GM12878 (cell line): ENCODE measurements around the gene DAAM1. TPM values are rescaled to one million over a fixed set of nuclear protein-coding genes. Genes with fewer than 3 reads are reported as not detected.

Experiments
- BCL11A ChIP-seq: IDR thresholded peaks from 2 replicates; pipeline ENCODE4 v1.6.1; 2011; ENCODE audit warnings: low read depth, low read length
- CBX3 ChIP-seq: fragments of 200-600 bp; sonication (generic); IDR thresholded peaks from 2 replicates; pipeline ENCODE4 v1.6.1; 2016; ENCODE audit warnings: low read depth, borderline replicate concordance
- CHD1 ChIP-seq: IDR thresholded peaks from 2 replicates; pipeline ENCODE4 v1.6.1; 2012; ENCODE audit warnings: low read depth, low read length, improper control_type of control experiment
- CREM ChIP-seq: IDR thresholded peaks from 2 replicates; pipeline ENCODE4 v1.6.1; 2014; ENCODE audit warnings: antibody characterized with exemption, low read depth
- EGR1 ChIP-seq, 2 experiments: IDR thresholded peaks; 1 replicate in 1 of 2; 2 replicates in 1 of 2; pipeline ENCODE4 v1.6.1; 2011 to 2012; ENCODE audit warnings: low read depth in 2 of 2, low read length in 2 of 2, borderline replicate concordance in 1 of 2, mild to moderate bottlenecking in 1 of 2, moderate library complexity in 1 of 2
- GABPA ChIP-seq: IDR thresholded peaks from 2 replicates; pipeline ENCODE4 v1.6.1; 2014; ENCODE audit warnings: antibody characterized with exemption, low read depth, mild to moderate bottlenecking, inconsistent platforms
- GATAD2B ChIP-seq: fragments of 450-650 bp; conservative IDR thresholded peaks from 2 replicates; pipeline ENCODE4 v1.6.1; 2017; ENCODE audit warnings: low read depth, mild to moderate bottlenecking, moderate library complexity
- IKZF2 ChIP-seq, 2 experiments: fragments of 450-650 bp; IDR thresholded peaks; 2 replicates each; pipeline ENCODE4 v1.6.1; 2017; ENCODE audit warnings: mild to moderate bottlenecking in 2 of 2, moderate library complexity in 2 of 2
- IRF4 ChIP-seq: IDR thresholded peaks from 2 replicates; pipeline ENCODE4 v1.6.1; 2011; ENCODE audit warnings: low read depth, low read length
- KAT2A ChIP-seq: conservative IDR thresholded peaks from 2 replicates; pipeline ENCODE4 v1.6.1; 2011; ENCODE audit warnings: low read depth, low read length; ENCODE audit not compliant: control insufficient read depth
- KDM1A ChIP-seq: fragments of 200-600 bp; sonication (generic); IDR thresholded peaks from 2 replicates; pipeline ENCODE4 v1.6.1; 2016; ENCODE audit warnings: borderline replicate concordance
- LARP7 ChIP-seq: fragments of 450-650 bp; IDR thresholded peaks from 2 replicates; pipeline ENCODE4 v1.6.1; 2017; ENCODE audit warnings: mild to moderate bottlenecking
- MEF2A ChIP-seq: IDR thresholded peaks from 2 replicates; pipeline ENCODE4 v1.6.1; 2011; ENCODE audit warnings: low read depth, mild to moderate bottlenecking, low read length, moderate library complexity; ENCODE audit not compliant: insufficient read depth
- MXI1 ChIP-seq: fragments of 150-350 bp; IDR thresholded peaks from 2 replicates; pipeline ENCODE4 v1.6.1; 2011; ENCODE audit warnings: low read depth, mild to moderate bottlenecking, inconsistent platforms, low read length, improper control_type of control experiment
- MYC ChIP-seq: IDR thresholded peaks from 2 replicates; pipeline ENCODE4 v1.6.1; 2011; ENCODE audit warnings: mild to moderate bottlenecking, low read length, moderate library complexity, inconsistent platforms; ENCODE audit not compliant: insufficient read depth, insufficient replicate concordance, insufficient read length, severe bottlenecking
- NBN ChIP-seq: fragments of 450-650 bp; IDR thresholded peaks from 2 replicates; pipeline ENCODE4 v1.6.1; 2016
- PAX8 ChIP-seq: fragments of 450-650 bp; IDR thresholded peaks from 2 replicates; pipeline ENCODE4 v1.6.1; 2017; ENCODE audit warnings: mild to moderate bottlenecking, moderate library complexity
- POLR2AphosphoS5 ChIP-seq: IDR thresholded peaks from 2 replicates; pipeline ENCODE4 v1.6.1; 2011; ENCODE audit warnings: mild to moderate bottlenecking, low read length, inconsistent platforms
- RFX5 ChIP-seq: IDR thresholded peaks from 2 replicates; pipeline ENCODE4 v1.6.1; 2011; ENCODE audit warnings: low read depth, low read length, improper control_type of control experiment
- SIX5 ChIP-seq: IDR thresholded peaks from 2 replicates; pipeline ENCODE4 v1.6.1; 2011; ENCODE audit warnings: mild to moderate bottlenecking, low read depth, low read length, moderate library complexity; ENCODE audit not compliant: severe bottlenecking
- SPI1 ChIP-seq: IDR thresholded peaks from 2 replicates; pipeline ENCODE4 v1.6.1; 2011; ENCODE audit warnings: low read depth, mild to moderate bottlenecking, low read length, moderate library complexity, borderline replicate concordance; ENCODE audit not compliant: insufficient read depth
- SRF ChIP-seq, 2 experiments: IDR thresholded peaks; 2 replicates each; pipeline ENCODE4 v1.6.1; 2011; ENCODE audit warnings: low read depth in 2 of 2, low read length in 2 of 2, mild to moderate bottlenecking in 1 of 2, moderate library complexity in 1 of 2
- ZNF207 ChIP-seq: fragments of 450-650 bp; IDR thresholded peaks from 2 replicates; pipeline ENCODE4 v1.6.1; 2014; ENCODE audit warnings: antibody characterized with exemption, mild to moderate bottlenecking, borderline replicate concordance
- ZSCAN29 ChIP-seq: fragments of 450-650 bp; IDR thresholded peaks from 2 replicates; pipeline ENCODE4 v1.6.1; 2017; ENCODE audit warnings: mild to moderate bottlenecking, moderate library complexity
- polyA plus RNA-seq, 11 experiments: library from polyadenylated mRNA; depleted of rRNA in 4 of 11; unstranded in 6 of 11; stranded (reverse) in 5 of 11; fragments of >200 nt; fragmentation: Nextera tagmentation in 4 of 11; fragmentation: Illumina TruSeq in 1 of 11; extraction: Ambion mirVana in 4 of 11; extraction: Trizol in 1 of 11; gene quantifications; 1 replicate in 1 of 11; 2 replicates in 10 of 11; pipeline versions ENCODE4 v1.2.1 to v1.2.3, GENCODE V29; 2011 to 2016; ENCODE audit warnings: inconsistent platforms in 2 of 11, missing spikeins in 2 of 11, low read depth in 1 of 11
- total RNA-seq, 4 experiments: library from RNA; depleted of rRNA in 3 of 4; stranded (reverse); fragments of >200 nt in 3 of 4; fragmentation: Illumina TruSeq in 1 of 4; extraction: Trizol in 1 of 4; gene quantifications; 2 replicates each; pipeline versions ENCODE4 v1.2.1 to v1.2.3, GENCODE V29; 2013 to 2021
- TF ChIP-seq, protein P1 (sequence below): fragments of 450-650 bp; IDR thresholded peaks from 2 replicates; pipeline ENCODE4 v1.6.1; 2017; ENCODE audit warnings: mild to moderate bottlenecking
- TF ChIP-seq, protein P2 (sequence below): fragments of 450-650 bp; IDR thresholded peaks from 2 replicates; pipeline ENCODE4 v1.6.1; 2016; ENCODE audit warnings: mild to moderate bottlenecking
- TF ChIP-seq, protein P3 (sequence below): fragments of 450-650 bp; IDR thresholded peaks from 2 replicates; pipeline ENCODE4 v1.6.1; 2017; ENCODE audit warnings: low read depth, mild to moderate bottlenecking, moderate library complexity

The DAAM1 gene
- total and polyA plus RNA-seq, 10 of the 15 experiments (the other 5 are each of a cell fraction or from before 2014, with no cell fraction given): 13.8 to 32.4 (median 24.2) TPM

DNA sequence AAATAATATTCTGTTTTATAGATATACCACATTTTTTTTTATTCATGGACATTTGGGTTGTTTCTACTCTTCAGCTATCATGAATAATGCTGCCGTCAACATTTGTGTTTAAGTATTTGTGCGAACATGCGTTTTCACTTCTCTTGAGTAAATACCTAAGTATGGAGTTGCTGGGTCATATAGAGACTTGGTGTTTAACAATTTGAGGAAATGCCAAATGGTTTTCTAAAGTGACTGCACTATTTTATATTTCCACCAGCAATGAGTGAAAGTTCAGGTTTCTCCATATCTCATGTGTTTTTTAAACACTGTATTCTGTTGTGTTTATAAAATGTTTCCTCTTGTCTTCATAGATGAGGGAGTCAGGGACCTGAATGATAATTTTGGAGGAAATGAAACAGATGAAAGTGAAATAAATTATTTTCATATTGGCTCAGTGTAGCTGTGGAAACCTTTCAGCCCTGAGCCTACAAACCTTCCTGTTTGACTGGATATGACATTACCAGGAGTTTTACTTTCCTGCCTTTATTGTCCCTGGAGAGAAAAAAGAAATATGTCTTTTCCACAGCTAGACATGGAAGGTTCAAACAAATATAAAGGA, 26.3 kb downstream of the DAAM1 start (continued):
- TF ChIP-seq SRF (IDR thresholded peaks at IDR 0.05; ENCODE audit: low read depth in 2 of 2, low read length in 2 of 2) (no peak), CREM (no peak), ZNF207 (no peak), RFX5 (no peak), ZSCAN29 (no peak), MEF2A (peak; percentile 33; the same call in 1 of the 2 replicates), EGR1 (IDR thresholded peaks at IDR 0.05; ENCODE audit: borderline replicate concordance in 1 of 2, low read depth in 2 of 2, low read length in 2 of 2) (no peak), POLR2AphosphoS5 (no peak), MYC (no peak), CHD1 (no peak), BCL11A (no peak), SPI1 (peak; percentile 65), KAT2A (no peak), GATAD2B (no peak), SIX5 (no peak), CBX3 (no peak), LARP7 (no peak), PAX8 (no peak), GABPA (no peak), KDM1A (no peak), IRF4 (0 out of 2 replicates have a peak, but pooled peaks have one; percentile 24), IKZF2 (IDR thresholded peaks at IDR 0.05) (peak in 1 of 2 experiments; percentile 18; a peak in 1 of 4 replicates), MXI1 (no peak), NBN (no peak)
- TF ChIP-seq, protein P1, sequence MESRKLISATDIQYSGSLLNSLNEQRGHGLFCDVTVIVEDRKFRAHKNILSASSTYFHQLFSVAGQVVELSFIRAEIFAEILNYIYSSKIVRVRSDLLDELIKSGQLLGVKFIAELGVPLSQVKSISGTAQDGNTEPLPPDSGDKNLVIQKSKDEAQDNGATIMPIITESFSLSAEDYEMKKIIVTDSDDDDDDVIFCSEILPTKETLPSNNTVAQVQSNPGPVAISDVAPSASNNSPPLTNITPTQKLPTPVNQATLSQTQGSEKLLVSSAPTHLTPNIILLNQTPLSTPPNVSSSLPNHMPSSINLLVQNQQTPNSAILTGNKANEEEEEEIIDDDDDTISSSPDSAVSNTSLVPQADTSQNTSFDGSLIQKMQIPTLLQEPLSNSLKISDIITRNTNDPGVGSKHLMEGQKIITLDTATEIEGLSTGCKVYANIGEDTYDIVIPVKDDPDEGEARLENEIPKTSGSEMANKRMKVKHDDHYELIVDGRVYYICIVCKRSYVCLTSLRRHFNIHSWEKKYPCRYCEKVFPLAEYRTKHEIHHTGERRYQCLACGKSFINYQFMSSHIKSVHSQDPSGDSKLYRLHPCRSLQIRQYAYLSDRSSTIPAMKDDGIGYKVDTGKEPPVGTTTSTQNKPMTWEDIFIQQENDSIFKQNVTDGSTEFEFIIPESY: no peak
- TF ChIP-seq, protein P2, sequence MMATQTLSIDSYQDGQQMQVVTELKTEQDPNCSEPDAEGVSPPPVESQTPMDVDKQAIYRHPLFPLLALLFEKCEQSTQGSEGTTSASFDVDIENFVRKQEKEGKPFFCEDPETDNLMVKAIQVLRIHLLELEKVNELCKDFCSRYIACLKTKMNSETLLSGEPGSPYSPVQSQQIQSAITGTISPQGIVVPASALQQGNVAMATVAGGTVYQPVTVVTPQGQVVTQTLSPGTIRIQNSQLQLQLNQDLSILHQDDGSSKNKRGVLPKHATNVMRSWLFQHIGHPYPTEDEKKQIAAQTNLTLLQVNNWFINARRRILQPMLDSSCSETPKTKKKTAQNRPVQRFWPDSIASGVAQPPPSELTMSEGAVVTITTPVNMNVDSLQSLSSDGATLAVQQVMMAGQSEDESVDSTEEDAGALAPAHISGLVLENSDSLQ: no peak
- TF ChIP-seq, protein P3, sequence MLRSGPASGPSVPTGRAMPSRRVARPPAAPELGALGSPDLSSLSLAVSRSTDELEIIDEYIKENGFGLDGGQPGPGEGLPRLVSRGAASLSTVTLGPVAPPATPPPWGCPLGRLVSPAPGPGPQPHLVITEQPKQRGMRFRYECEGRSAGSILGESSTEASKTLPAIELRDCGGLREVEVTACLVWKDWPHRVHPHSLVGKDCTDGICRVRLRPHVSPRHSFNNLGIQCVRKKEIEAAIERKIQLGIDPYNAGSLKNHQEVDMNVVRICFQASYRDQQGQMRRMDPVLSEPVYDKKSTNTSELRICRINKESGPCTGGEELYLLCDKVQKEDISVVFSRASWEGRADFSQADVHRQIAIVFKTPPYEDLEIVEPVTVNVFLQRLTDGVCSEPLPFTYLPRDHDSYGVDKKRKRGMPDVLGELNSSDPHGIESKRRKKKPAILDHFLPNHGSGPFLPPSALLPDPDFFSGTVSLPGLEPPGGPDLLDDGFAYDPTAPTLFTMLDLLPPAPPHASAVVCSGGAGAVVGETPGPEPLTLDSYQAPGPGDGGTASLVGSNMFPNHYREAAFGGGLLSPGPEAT: 0 out of 2 replicates have a peak, but pooled peaks have one; percentile 26
